KOPT-K1 (cell line): ENCODE measurements around the gene DMD.
"Not testable (repeated sequence)": the region's sequence is repeated elsewhere in the genome, so short reads cannot be mapped to it uniquely, and the experiment has no call there.

Source experiments
- H3K27ac ChIP-seq: fragments of 200-600 bp; sonication (generic); 2 replicates; pipeline ENCODE4 v1.5.1; 2016; ENCODE audit warnings: antibody characterized with exemption, mild to moderate bottlenecking, low read depth, low read length; ENCODE audit not compliant: poor library complexity, severe bottlenecking
- H3K36me3 ChIP-seq: fragments of 200-600 bp; sonication (generic); 2 replicates; pipeline ENCODE4 v1.5.1; 2017; ENCODE audit warnings: antibody characterized with exemption, mild to moderate bottlenecking, low read length, moderate library complexity; ENCODE audit not compliant: insufficient read depth
- H3K9me3 ChIP-seq: fragments of 200-600 bp; sonication (generic); 2 replicates; pipeline ENCODE4 v1.5.1; 2017; ENCODE audit warnings: antibody characterized with exemption, low read length, mild to moderate bottlenecking; ENCODE audit not compliant: insufficient read depth, poor library complexity, severe bottlenecking

DMD gene

DNA sequence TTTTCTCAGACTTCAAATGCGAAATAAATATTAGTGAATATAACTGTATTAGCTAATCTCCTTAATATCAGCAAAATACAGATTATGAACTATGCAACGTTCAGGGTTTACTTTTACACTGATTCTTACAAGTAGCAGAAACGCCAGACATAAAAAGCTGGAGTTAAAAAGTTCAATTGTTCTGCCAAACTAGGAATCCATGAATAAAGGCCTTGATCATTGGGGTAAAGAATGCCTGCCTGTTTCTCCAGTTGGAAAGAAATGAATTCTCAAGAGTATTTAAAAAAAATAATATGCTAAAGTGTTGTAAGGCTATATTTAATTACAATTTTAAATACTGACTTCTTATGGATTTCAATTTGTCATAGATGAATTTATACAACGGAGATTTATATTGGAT lies 612.2 kb downstream of the DMD start:
- Histone ChIP-seq H3K9me3 (no peaks in the 10 kb centered on the region), H3K36me3 (no peaks in the 10 kb centered on the region), H3K27ac (no peak overlapping the region)

DNA sequence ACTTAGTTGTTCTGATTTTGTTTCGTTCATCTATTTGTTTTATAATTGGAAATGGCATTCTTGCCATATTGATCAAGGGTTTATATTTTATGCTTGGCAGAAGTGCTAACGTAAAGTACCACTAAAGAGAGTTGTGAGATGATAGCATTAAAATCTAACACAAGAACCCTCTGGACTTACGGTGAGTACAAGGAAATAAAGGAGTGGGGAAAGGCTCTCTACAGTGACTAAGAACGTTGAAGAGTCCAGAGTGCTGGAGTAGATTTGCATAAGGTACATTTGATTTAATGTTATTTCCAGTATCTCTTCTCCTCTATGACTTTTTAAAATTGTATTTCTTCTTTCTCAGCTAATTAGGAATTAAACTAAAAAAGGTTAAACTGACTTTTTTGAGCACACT lies 612.6 kb downstream of the DMD start:
- Histone ChIP-seq H3K27ac (no peak overlapping the region), H3K9me3 (no peaks in the 10 kb centered on the region)

DNA sequence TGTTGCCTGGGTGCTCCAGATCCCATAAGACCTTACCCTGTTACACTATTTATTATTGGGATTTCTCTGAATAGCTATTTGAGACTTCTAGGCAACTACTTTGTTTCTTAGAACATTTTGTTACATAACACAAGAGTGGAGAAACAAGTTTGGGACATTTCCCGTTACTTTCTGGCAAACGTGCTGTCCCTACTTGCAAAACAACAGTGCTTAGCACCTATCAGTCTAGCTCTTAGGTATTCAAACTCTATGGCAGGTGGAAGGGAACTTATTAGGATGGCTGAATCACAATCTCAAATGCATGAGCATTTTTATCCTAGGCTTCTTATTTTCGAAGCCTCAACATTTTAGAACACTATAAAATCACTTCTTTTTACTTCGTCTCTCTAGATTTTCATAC lies 613.6 kb downstream of the DMD start:
- H3K27ac ChIP-seq, result no peak overlapping the region
- H3K9me3 ChIP-seq, result no peaks in the 10 kb centered on the region
- no peaks in the 10 kb centered on the region for H3K36me3 ChIP-seq

More for the DNA sequence above, 612.6 kb downstream of the DMD start:
- no peaks in the 10 kb centered on the region for H3K36me3 ChIP-seq

DNA sequence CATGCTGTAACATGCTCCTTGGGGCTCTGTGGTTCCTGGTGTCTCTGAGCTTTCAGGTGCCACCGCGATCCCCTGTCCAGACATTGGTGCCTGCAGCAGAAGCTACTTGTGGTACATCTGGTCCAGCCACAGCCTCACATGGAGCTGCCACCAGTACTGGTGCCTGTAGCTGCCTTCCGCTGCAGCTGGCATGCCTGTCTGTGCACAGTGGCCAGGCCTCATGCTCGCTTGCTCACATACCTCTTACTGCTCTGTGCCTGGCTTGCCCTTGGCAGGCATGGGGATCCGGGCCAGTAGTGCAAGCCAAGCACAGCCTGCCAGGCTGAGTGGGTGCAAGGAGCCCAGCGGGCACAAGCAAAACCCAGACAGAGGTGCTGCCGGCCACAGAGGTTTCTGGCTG lies 618.6 kb downstream of the DMD start:
- H3K36me3 ChIP-seq, result no peaks in the 10 kb centered on the region
- H3K27ac ChIP-seq, result no peak overlapping the region
- no peaks in the 10 kb centered on the region for H3K9me3 ChIP-seq

GRCh38 chrX:32591589-32591988 lies 619.8 kb downstream of the DMD start:
- Histone ChIP-seq H3K27ac (no peak overlapping the region), H3K36me3 (no peaks in the 10 kb centered on the region), H3K9me3 (no peaks in the 10 kb centered on the region)

DNA sequence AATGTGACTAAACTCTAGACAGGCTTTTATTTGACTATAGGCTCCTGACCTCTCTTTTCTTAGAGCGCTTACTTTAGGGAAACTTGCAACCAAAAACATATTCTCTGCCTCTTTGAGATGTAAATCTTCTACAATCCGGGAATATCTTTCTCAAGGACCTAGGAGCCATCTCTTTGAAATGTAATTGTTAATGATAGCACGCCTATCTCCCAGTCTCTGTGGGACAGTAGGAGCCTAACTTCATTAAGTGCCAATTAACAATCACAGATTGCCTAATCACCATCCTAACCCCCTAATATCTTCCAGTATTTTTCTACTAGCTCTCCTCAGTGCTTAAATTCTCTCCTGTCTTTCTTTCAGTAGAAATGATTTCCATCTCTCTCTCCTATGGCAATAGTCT lies 628.6 kb downstream of the DMD start:
- Histone ChIP-seq H3K36me3 (no peaks in the 10 kb centered on the region), H3K27ac (no peak overlapping the region), H3K9me3 (no peaks in the 10 kb centered on the region)

DNA sequence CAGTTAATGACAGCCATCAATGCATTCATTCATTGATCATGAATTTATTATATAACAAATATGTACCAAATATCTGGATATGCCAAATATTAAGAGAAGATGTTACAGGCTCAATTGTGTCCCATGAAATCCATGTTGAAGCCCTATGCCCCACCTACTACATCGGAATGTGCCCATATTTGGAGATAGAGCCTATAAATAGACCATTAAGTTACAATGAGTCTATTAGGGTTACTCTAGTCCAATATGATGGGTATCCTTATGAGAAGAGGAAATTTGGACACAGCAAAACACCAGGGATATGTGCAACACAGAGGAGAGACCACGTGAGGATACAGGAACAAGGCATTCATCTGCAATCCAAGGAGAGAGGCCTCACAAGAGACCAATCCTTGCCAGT lies 634.5 kb downstream of the DMD start:
- Histone ChIP-seq H3K9me3 (no peaks in the 10 kb centered on the region), H3K36me3 (no peaks in the 10 kb centered on the region), H3K27ac (no peak overlapping the region)

GRCh38 chrX:32572644-32573043 lies 638.7 kb downstream of the DMD start:
- no peaks in the 10 kb centered on the region for H3K9me3 ChIP-seq
- no peaks in the 10 kb centered on the region for H3K36me3 ChIP-seq
- no peak overlapping the region for H3K27ac ChIP-seq

GRCh38 chrX:32571579-32571978 lies 639.8 kb downstream of the DMD start:
- Histone ChIP-seq H3K9me3 (no peaks in the 10 kb centered on the region), H3K27ac (no peak overlapping the region)

GRCh38 chrX:32562261-32562660 lies 649.1 kb downstream of the DMD start:
- Histone ChIP-seq H3K36me3 (no peaks in the 10 kb centered on the region), H3K9me3 (no peaks in the 10 kb centered on the region)

More at GRCh38 chrX:32571579-32571978, 639.8 kb downstream of the DMD start:
- H3K36me3 ChIP-seq, result no peaks in the 10 kb centered on the region

GRCh38 chrX:32545101-32545500 lies 666.2 kb downstream of the DMD start:
- no peak overlapping the region for H3K27ac ChIP-seq
- no peaks in the 10 kb centered on the region for H3K9me3 ChIP-seq
- H3K36me3 ChIP-seq, result no peaks in the 10 kb centered on the region

More at GRCh38 chrX:32562261-32562660, 649.1 kb downstream of the DMD start:
- no peak overlapping the region for H3K27ac ChIP-seq

DNA sequence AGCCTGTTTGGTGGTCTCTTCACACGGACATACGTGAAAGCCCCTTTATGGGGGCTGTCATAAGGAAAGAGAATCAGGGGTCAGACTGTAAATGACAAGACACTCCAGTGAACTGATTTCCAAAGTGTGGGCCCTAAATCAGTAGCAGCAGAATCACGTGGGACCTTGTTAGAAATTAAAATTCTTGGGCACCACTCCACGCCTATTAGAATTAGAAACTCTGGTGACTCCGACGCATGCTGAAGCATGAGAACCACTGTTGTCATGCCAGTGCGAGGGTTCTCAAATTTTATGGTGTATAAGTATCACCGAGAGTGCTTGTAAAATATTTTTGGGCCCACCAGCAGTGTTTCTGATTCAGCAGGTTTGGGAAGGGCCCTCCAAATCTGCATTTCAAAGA lies 672.8 kb downstream of the DMD start:
- Histone ChIP-seq H3K27ac (no peak overlapping the region), H3K36me3 (no peaks in the 10 kb centered on the region), H3K9me3 (no peaks in the 10 kb centered on the region)

DNA sequence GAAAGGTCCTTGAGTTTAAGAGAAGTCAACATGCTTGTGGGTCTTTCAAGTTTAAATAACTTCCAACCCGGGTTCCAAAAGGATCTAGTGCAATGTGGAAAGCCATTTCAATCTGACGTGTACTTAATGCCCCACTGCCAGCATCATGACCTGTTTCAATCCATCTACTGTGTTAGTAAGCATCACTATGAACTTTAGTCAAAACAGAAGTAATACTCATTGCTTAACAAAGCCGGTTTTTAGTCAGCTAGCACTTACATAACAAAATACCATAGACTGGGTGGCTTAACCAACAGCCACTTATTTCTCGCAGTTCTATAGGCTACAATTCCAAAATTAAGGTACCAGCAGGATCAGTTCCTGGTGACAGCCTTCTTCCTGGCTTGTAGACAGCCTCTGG lies 677.5 kb downstream of the DMD start:
- H3K27ac ChIP-seq, result no peak overlapping the region
- H3K36me3 ChIP-seq, result no peaks in the 10 kb centered on the region
- no peaks in the 10 kb centered on the region for H3K9me3 ChIP-seq

DNA sequence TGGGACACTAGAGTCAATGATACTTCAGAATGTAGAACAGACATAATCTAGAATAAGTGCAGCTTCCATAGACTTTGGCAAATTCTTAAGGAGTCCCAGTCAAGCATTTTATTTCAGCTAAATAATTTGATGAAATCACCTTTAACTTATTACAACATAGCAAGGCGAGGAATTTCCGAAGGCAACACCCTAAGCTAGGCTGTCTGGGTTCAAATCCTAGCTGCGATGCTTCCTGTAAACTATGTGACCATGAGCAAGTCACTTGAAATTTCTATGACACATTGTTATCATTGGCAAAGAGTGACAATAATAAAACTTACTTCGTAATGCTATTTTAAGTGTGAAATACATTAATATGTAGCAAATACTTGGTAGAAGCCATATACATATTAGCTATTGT lies 679.1 kb downstream of the DMD start:
- Histone ChIP-seq H3K9me3 (no peaks in the 10 kb centered on the region), H3K27ac (no peak overlapping the region), H3K36me3 (no peaks in the 10 kb centered on the region)

DNA sequence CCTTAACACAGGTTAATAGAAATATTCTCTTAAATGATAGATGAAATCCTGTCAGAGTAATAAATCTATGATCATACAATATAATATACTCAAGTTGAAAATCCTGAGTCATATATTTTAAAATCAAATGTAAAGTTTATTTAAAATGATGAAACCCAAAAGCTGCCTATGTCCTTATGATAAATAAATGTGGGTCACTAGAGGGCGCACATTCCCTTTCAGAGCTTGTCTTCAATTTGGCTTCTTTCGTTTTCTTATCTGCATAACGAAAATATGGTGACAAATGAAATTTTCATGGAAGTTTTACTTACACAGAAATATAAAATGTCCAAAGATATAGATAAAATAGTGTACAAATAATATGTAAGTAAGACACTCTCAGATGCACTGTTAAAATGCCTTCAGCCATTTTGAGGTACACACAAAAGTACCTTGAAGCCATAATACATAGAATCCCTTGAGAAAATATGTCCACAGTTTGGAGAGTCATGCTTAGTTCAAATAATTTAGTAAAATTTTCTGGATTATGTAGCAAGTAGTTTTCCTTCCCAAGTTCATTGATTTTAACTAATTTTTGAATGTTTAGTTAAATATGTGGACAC lies 680.4 kb downstream of the DMD start:
- H3K27ac ChIP-seq, result no peak overlapping the region

DNA sequence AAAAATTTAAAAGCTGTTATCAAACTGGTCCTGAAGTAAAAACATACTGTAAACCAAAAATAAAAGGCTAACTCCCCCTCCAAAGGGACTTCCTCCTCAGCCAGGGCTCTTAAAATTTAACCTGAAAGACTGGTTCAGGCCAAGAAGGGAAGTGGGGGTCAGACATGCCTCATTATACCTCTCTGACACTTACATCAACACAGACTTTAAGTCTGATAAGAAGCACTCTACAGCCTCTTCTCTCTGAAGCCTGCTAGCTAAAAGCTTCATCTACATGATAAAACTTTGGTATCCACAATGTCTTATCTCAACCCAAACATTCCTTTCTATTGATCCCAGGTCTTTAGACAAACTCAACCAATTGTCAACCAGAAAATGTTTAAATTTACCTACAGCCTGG lies 682.9 kb downstream of the DMD start:
- not testable (repeated sequence) for H3K36me3 ChIP-seq, H3K9me3 ChIP-seq, H3K27ac ChIP-seq

More for the DNA sequence above, 680.4 kb downstream of the DMD start:
- no peaks in the 10 kb centered on the region for H3K36me3 ChIP-seq
- no peaks in the 10 kb centered on the region for H3K9me3 ChIP-seq
